Activated T-cell treated with anti-CD3 and anti-CD28 coated beads, Interleukin-2, amount 50 U/mL, for 72 hours (primary cell): ENCODE results near the gene PAPOLB. TPM values are rescaled to one million over a fixed set of nuclear protein-coding genes. Genes with fewer than 3 reads are reported as not detected.

Source experiments
- ATAC-seq, 2 donors: fragments of 150-1000 bp; cut with Tn5 transposase; replicated peaks in 1 of 2; 2 replicates each; pipeline ENCODE4 v1.10.0; 2021; ENCODE audit warnings: moderate library complexity in 2 of 2, mild to moderate bottlenecking in 1 of 2
- DNase-seq, 2 donors: peaks; one replicate each; pipeline ENCODE4 v3.0.0; 2021 to 2022; ENCODE audit warnings: mixed read lengths in 1 of 2
- H3K27ac Mint-ChIP-seq: one replicate; pipeline ENCODE4 v1.8.0; 2022; ENCODE audit warnings: mild to moderate bottlenecking, moderate library complexity, mixed read lengths
- H3K27me3 Mint-ChIP-seq: one replicate; pipeline ENCODE4 v1.8.0; 2022; ENCODE audit warnings: low read depth, mixed read lengths
- H3K36me3 Mint-ChIP-seq, 2 donors: one replicate each; pipeline ENCODE4 v1.8.0; 2022; ENCODE audit warnings: mixed read lengths in 2 of 2, mild to moderate bottlenecking in 1 of 2; ENCODE audit not compliant: insufficient read depth in 2 of 2
- H3K4me1 Mint-ChIP-seq: one replicate; pipeline ENCODE4 v1.8.0; 2022; ENCODE audit warnings: low read depth, mixed read lengths
- H3K4me3 Mint-ChIP-seq, 2 donors: one replicate each; pipeline ENCODE4 v1.8.0; 2022; ENCODE audit warnings: mild to moderate bottlenecking in 2 of 2, mixed read lengths in 2 of 2, moderate library complexity in 2 of 2
- H3K9me3 Mint-ChIP-seq, 2 donors: one replicate each; pipeline ENCODE4 v1.8.0; 2022; ENCODE audit warnings: mixed read lengths in 2 of 2
- total RNA-seq, 2 donors: library from RNA; stranded (reverse); gene quantifications; one replicate each; pipeline ENCODE4 v1.2.3, GENCODE V29; 2022

Gene PAPOLB
- total RNA-seq, 2 donors from 2014 or later, result 0.05 TPM; not detected in 1

GRCh38 chr7:4884164-4884563, 22.3 kb upstream of the PAPOLB start:
- no peak for DNase-seq
- H3K27me3 Mint-ChIP-seq, result peaks cover 26% of the 10 kb centered on the region
- no peaks in the 10 kb centered on the region for H3K36me3 Mint-ChIP-seq
- H3K4me1 Mint-ChIP-seq, result peaks cover 10% of the 10 kb centered on the region
- H3K9me3 Mint-ChIP-seq, result no peaks in the 10 kb centered on the region
- ATAC-seq, result no peak
- no peak overlapping the region for H3K27ac Mint-ChIP-seq
- no peak overlapping the region for H3K4me3 Mint-ChIP-seq

- peak within 1 kb of the TSS; percentile 76 to 77 for H3K4me3 Mint-ChIP-seq
- H3K36me3 Mint-ChIP-seq, result no peaks in the 10 kb centered on the region
- H3K27me3 Mint-ChIP-seq, result peaks cover 26% of the 10 kb centered on the region
- no peaks in the 10 kb centered on the region for H3K9me3 Mint-ChIP-seq
- H3K4me1 Mint-ChIP-seq, result peaks cover 10% of the 10 kb centered on the region
- no peak within 1 kb of the TSS for H3K27ac Mint-ChIP-seq
- ATAC-seq (peak; percentile 98), DNase-seq (peak; percentile 95 to 96)
These were observed 21.7 kb upstream of the PAPOLB start, which contains the start of gene RADIL for GRCh38 chr7:4883372-4884144. Gene RADIL (minus strand): TSS chr7:4883716. CDS start chr7:4878139, 5,577 bp downstream.

GRCh38 chr7:4883033-4883371, 21.2 kb upstream of the PAPOLB start:
- ATAC-seq (peak in 1 of 2 donors; percentile 2), DNase-seq (no peak)
- Mint-ChIP-seq H3K9me3 (no peaks in the 10 kb centered on the region), H3K27me3 (peaks cover 26% of the 10 kb centered on the region), H3K4me3 (peak overlapping the region; percentile 76 to 77), H3K27ac (no peak overlapping the region), H3K4me1 (peaks cover 10% of the 10 kb centered on the region), H3K36me3 (no peaks in the 10 kb centered on the region)

GRCh38 chr7:4882169-4883032, 20.6 kb upstream of the PAPOLB start:
- peaks cover 26% of the 10 kb centered on the region for H3K27me3 Mint-ChIP-seq
- peaks cover 10% of the 10 kb centered on the region for H3K4me1 Mint-ChIP-seq
- no peak for ATAC-seq

GRCh38 chr7:4880218-4880617, 18.4 kb upstream of the PAPOLB start:
- ATAC-seq (no peak), DNase-seq (no peak)
- peaks cover 10% of the 10 kb centered on the region for H3K4me1 Mint-ChIP-seq
- no peaks in the 10 kb centered on the region for H3K9me3 Mint-ChIP-seq
- H3K36me3 Mint-ChIP-seq, result no peaks in the 10 kb centered on the region
- no peak overlapping the region for H3K27ac Mint-ChIP-seq
- H3K27me3 Mint-ChIP-seq, result peaks cover 18% of the 10 kb centered on the region
- H3K4me3 Mint-ChIP-seq, result no peak overlapping the region

More at GRCh38 chr7:4882169-4883032, 20.6 kb upstream of the PAPOLB start:
- no peaks in the 10 kb centered on the region for H3K9me3 Mint-ChIP-seq
- DNase-seq, result peak in 1 of 2 donors; percentile 8
- no peaks in the 10 kb centered on the region for H3K36me3 Mint-ChIP-seq
- H3K4me3 Mint-ChIP-seq, result peak overlapping the region; percentile 76 to 77
- H3K27ac Mint-ChIP-seq, result no peak overlapping the region

- Mint-ChIP-seq H3K4me3 (no peak overlapping the region), H3K27ac (no peak overlapping the region), H3K9me3 (no peaks in the 10 kb centered on the region), H3K27me3 (peaks cover 18% of the 10 kb centered on the region), H3K36me3 (no peaks in the 10 kb centered on the region), H3K4me1 (peaks cover 10% of the 10 kb centered on the region)
- ATAC-seq (no peak), DNase-seq (no peak)
These were observed 17.7 kb upstream of the PAPOLB start for GRCh38 chr7:4879396-4880081.

GRCh38 chr7:4878336-4879335, 16.8 kb upstream of the PAPOLB start:
- peaks cover 10% of the 10 kb centered on the region for H3K4me1 Mint-ChIP-seq
- no peak overlapping the region for H3K4me3 Mint-ChIP-seq
- no peaks in the 10 kb centered on the region for H3K9me3 Mint-ChIP-seq
- H3K27me3 Mint-ChIP-seq, result peaks cover 18% of the 10 kb centered on the region
- no peak overlapping the region for H3K27ac Mint-ChIP-seq
- no peaks in the 10 kb centered on the region for H3K36me3 Mint-ChIP-seq
- ATAC-seq, result no peak
- DNase-seq, result no peak

- no peaks in the 10 kb centered on the region for H3K9me3 Mint-ChIP-seq
- H3K36me3 Mint-ChIP-seq, result no peaks in the 10 kb centered on the region
- peaks cover 2% of the 10 kb centered on the region for H3K4me1 Mint-ChIP-seq
- ATAC-seq (no peak), DNase-seq (no peak)
- H3K4me3 Mint-ChIP-seq, result no peak overlapping the region
- H3K27ac Mint-ChIP-seq, result no peak overlapping the region
- H3K27me3 Mint-ChIP-seq, result peaks cover 14% of the 10 kb centered on the region
These were observed 14.8 kb upstream of the PAPOLB start for GRCh38 chr7:4876586-4876985.

GRCh38 chr7:4875391-4875790, 13.6 kb upstream of the PAPOLB start:
- Mint-ChIP-seq H3K27ac (no peak overlapping the region), H3K4me3 (no peak overlapping the region), H3K27me3 (peaks cover 22% of the 10 kb centered on the region), H3K4me1 (peaks cover 11% of the 10 kb centered on the region), H3K36me3 (no peaks in the 10 kb centered on the region), H3K9me3 (no peaks in the 10 kb centered on the region)
- ATAC-seq (no peak), DNase-seq (no peak)

GRCh38 chr7:4873071-4873944, 11.5 kb upstream of the PAPOLB start:
- Mint-ChIP-seq H3K4me3 (no peak overlapping the region), H3K27me3 (peaks cover 21% of the 10 kb centered on the region), H3K4me1 (peaks cover 11% of the 10 kb centered on the region), H3K36me3 (no peaks in the 10 kb centered on the region), H3K27ac (no peak overlapping the region), H3K9me3 (peaks cover 0 to 2% of the 10 kb centered on the region in 2 donors)
- DNase-seq (no peak), ATAC-seq (no peak)

GRCh38 chr7:4871930-4872675, 10.3 kb upstream of the PAPOLB start:
- DNase-seq, result no peak
- peaks cover 21% of the 10 kb centered on the region for H3K27me3 Mint-ChIP-seq
- no peak overlapping the region for H3K27ac Mint-ChIP-seq
- peaks cover 0 to 2% of the 10 kb centered on the region in 2 donors for H3K9me3 Mint-ChIP-seq
- H3K4me3 Mint-ChIP-seq, result no peak overlapping the region
- H3K36me3 Mint-ChIP-seq, result no peaks in the 10 kb centered on the region
- no peak for ATAC-seq
- H3K4me1 Mint-ChIP-seq, result peaks cover 11% of the 10 kb centered on the region
